Erythroblast (primary cell): Measurements from ENCODE around the gene INIP.

Source experiments
- GATA1 ChIP-seq: IDR thresholded peaks from 2 replicates; pipeline ENCODE4 v1.6.1; 2011; ENCODE audit warnings: low read depth, mild to moderate bottlenecking, control low read depth, low read length, moderate library complexity
- POLR2A ChIP-seq: IDR thresholded peaks from 2 replicates; pipeline ENCODE4 v1.6.1; 2011; ENCODE audit warnings: mild to moderate bottlenecking, low read length

DNA sequence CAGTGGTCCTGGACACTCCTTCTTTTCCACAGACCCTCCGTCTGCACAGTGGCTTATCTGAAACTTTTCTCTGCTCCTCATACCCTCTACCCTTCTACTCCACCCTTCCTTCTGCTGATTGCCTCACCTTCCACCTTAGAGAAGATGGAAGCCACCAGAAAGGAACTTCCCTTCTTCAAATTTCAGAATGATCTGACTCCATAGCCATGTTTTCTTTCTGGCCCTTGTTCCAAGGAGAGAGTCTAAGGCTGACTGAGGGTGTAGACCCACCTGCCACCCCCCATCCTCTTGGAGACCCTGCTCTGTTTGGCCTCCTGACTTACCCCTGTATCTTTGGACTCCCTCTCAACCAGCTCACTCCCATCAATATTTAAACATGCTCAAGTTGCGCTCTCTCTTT is 40.0 kb upstream of the INIP start:
- no peak for TF ChIP-seq POLR2A
- no peak for TF ChIP-seq GATA1
